HEK293 (cell line): ENCODE results near the gene GADD45GIP1.
A peak's percentile ranks its signal among the peaks of the same experiment; 100 is the strongest.

Source experiments
- CTCF ChIA-PET: fragments of 350-600 bp; formaldehyde crosslinking; extraction: SDS; loops from one replicate; lab custom pipeline; 2021; ENCODE audit warnings: antibody characterized with exemption; lab: Yijun Ruan, JAX
- POLR2A ChIA-PET: fragments of 300-600 bp; formaldehyde crosslinking; extraction: SDS; loops from one replicate; lab custom pipeline; 2020; ENCODE audit warnings: antibody characterized with exemption, inconsistent platforms; lab: Yijun Ruan, JAX
- H3K27ac ChIP-seq: fragments of 200-500 bp; sonication (Bioruptor generic); 2 replicates; pipeline ENCODE4 v1.5.1; 2014; ENCODE audit warnings: low read depth, low read length, control low read depth, inconsistent platforms; ENCODE audit errors: extremely low read depth
- H3K36me3 ChIP-seq, 2 experiments: fragments of 200-500 bp in 1 of 2; sonication (Bioruptor generic) in 1 of 2; 1 replicate in 1 of 2; 2 replicates in 1 of 2; pipeline ENCODE4 v1.5.1; 2014 to 2017; ENCODE audit warnings: inconsistent platforms in 2 of 2, low read length in 2 of 2; ENCODE audit not compliant: control insufficient read depth in 2 of 2, insufficient read depth in 1 of 2
- H3K4me1 ChIP-seq: fragments of 200-500 bp; sonication (Bioruptor generic); 2 replicates; pipeline ENCODE4 v1.5.1; 2014; ENCODE audit warnings: mild to moderate bottlenecking, low read length, inconsistent platforms; ENCODE audit not compliant: control insufficient read depth, insufficient read depth
- H3K4me3 ChIP-seq: 2 replicates; pipeline ENCODE4 v1.5.1; 2011; ENCODE audit warnings: low read depth, mild to moderate bottlenecking, control low read depth, low read length, moderate library complexity
- H3K9me3 ChIP-seq: fragments of 200-500 bp; sonication (Bioruptor generic); 2 replicates; pipeline ENCODE4 v1.5.1; 2014; ENCODE audit warnings: low read depth, low read length, inconsistent platforms; ENCODE audit not compliant: control insufficient read depth, insufficient read depth
- HOXA7 ChIP-seq: sonication (generic); formaldehyde crosslinking; IDR thresholded peaks from 2 replicates; pipeline ENCODE4 v1.8.1; 2022; ENCODE audit warnings: missing genetic modification reagents, borderline replicate concordance
- HOXC10 ChIP-seq: sonication (generic); formaldehyde crosslinking; IDR thresholded peaks from 2 replicates; pipeline ENCODE4 v1.8.1; 2023; ENCODE audit warnings: mild to moderate bottlenecking, missing genetic modification reagents
- PBX3 ChIP-seq: sonication (generic); formaldehyde crosslinking; IDR thresholded peaks from 2 replicates; pipeline ENCODE4 v1.8.1; 2022; ENCODE audit warnings: mild to moderate bottlenecking, moderate library complexity, missing genetic modification reagents
- YY1 ChIP-seq: fragments of 450-650 bp; formaldehyde crosslinking; IDR thresholded peaks from 2 replicates; pipeline ENCODE4 v1.5.1; 2018; ENCODE audit warnings: missing biosample characterization, missing genetic modification characterization
- ZBTB26 ChIP-seq: fragments of 450-650 bp; formaldehyde crosslinking; optimal IDR thresholded peaks from 2 replicates; pipeline ENCODE3; 2016; ENCODE audit warnings: missing biosample characterization, mild to moderate bottlenecking, missing genetic modification characterization
- ZBTB7A ChIP-seq: fragments of 450-650 bp; formaldehyde crosslinking; IDR thresholded peaks from 2 replicates; pipeline ENCODE4 v1.5.1; 2016; ENCODE audit warnings: low read depth, missing biosample characterization, missing genetic modification characterization
- ZBTB8A ChIP-seq: fragments of 450-650 bp; formaldehyde crosslinking; IDR thresholded peaks from 2 replicates; pipeline ENCODE4 v1.5.1; 2016; ENCODE audit warnings: missing biosample characterization, missing genetic modification characterization
- ZFP37 ChIP-seq: fragments of 450-650 bp; formaldehyde crosslinking; IDR thresholded peaks from 2 replicates; pipeline ENCODE4 v1.5.1; 2016; ENCODE audit warnings: missing biosample characterization, missing genetic modification characterization
- ZNF184 ChIP-seq: fragments of 450-650 bp; IDR thresholded peaks from 2 replicates; pipeline ENCODE4 v1.5.1; 2018; ENCODE audit warnings: missing biosample characterization, mild to moderate bottlenecking, missing genetic modification characterization
- ZNF221 ChIP-seq: fragments of 450-650 bp; formaldehyde crosslinking; IDR thresholded peaks from 2 replicates; pipeline ENCODE4 v1.5.1; 2017; ENCODE audit warnings: missing biosample characterization, missing genetic modification characterization, borderline replicate concordance
- ZNF362 ChIP-seq: fragments of 450-650 bp; formaldehyde crosslinking; IDR thresholded peaks from 2 replicates; pipeline ENCODE4 v1.5.1; 2016; ENCODE audit warnings: missing biosample characterization, missing genetic modification characterization
- ZNF449 ChIP-seq: fragments of 450-650 bp; formaldehyde crosslinking; IDR thresholded peaks from 2 replicates; pipeline ENCODE4 v1.5.1; 2017; ENCODE audit warnings: missing biosample characterization, mild to moderate bottlenecking, missing genetic modification characterization, moderate library complexity
- ZNF510 ChIP-seq: fragments of 450-650 bp; formaldehyde crosslinking; IDR thresholded peaks from 2 replicates; pipeline ENCODE4 v1.5.1; 2018; ENCODE audit warnings: mild to moderate bottlenecking, missing genetic modification characterization, missing biosample characterization; ENCODE audit not compliant: insufficient replicate concordance
- ZNF521 ChIP-seq: fragments of 450-650 bp; formaldehyde crosslinking; IDR thresholded peaks from 2 replicates; pipeline ENCODE4 v1.5.1; 2017; ENCODE audit warnings: missing biosample characterization, mild to moderate bottlenecking, missing genetic modification characterization
- ZNF549 ChIP-seq: fragments of 450-650 bp; IDR thresholded peaks from 2 replicates; pipeline ENCODE4 v1.5.1; 2018; ENCODE audit warnings: missing biosample characterization, missing genetic modification characterization, mild to moderate bottlenecking, inconsistent platforms, moderate library complexity
- ZNF600 ChIP-seq: fragments of 450-650 bp; formaldehyde crosslinking; IDR thresholded peaks from 2 replicates; pipeline ENCODE4 v1.5.1; 2016; ENCODE audit warnings: missing biosample characterization, missing genetic modification characterization
- ZNF768 ChIP-seq: fragments of 450-650 bp; formaldehyde crosslinking; IDR thresholded peaks from 2 replicates; pipeline ENCODE4 v1.5.1; 2018; ENCODE audit warnings: missing biosample characterization, mild to moderate bottlenecking, missing genetic modification characterization
- ZSCAN4 ChIP-seq: fragments of 450-650 bp; formaldehyde crosslinking; IDR thresholded peaks from 2 replicates; pipeline ENCODE4 v1.5.1; 2017; ENCODE audit warnings: missing biosample characterization, missing genetic modification characterization

The GADD45GIP1 gene

GRCh38 chr19:13005253-13005652, 48.2 kb upstream of the GADD45GIP1 start:
- TF ChIP-seq ZNF184 (no peak), ZNF768 (tag by site-specific recombination) (0 out of 2 replicates have a peak, but pooled peaks have one; percentile 54)
- TF ChIP-seq, all 188 proteins: peak for 1
- Histone ChIP-seq H3K27ac (no peak overlapping the region), H3K36me3 (no peaks in the 10 kb centered on the region), H3K4me1 (no peaks in the 10 kb centered on the region), H3K4me3 (no peak overlapping the region), H3K9me3 (no peaks in the 10 kb centered on the region)
- POLR2A ChIA-PET, result interaction anchor here (0.5 to 1.4 kb wide), 4 partner anchors 23 to 217 kb away, joined by 3 to 4 read pairs (median 3); no protein-coding TSS in a partner anchor
- CTCF ChIA-PET, result interaction anchor here (0.6 to 8.5 kb wide), 8 partner anchors 19 to 394 kb away, joined by 3 to 56 read pairs (median 4); partner anchors contain the start of genes ZNF490 and ZNF791

GRCh38 chr19:13004273-13004672, 47.2 kb upstream of the GADD45GIP1 start:
- Histone ChIP-seq H3K4me3 (no peak overlapping the region), H3K36me3 (no peaks in the 10 kb centered on the region), H3K4me1 (no peaks in the 10 kb centered on the region), H3K27ac (no peak overlapping the region), H3K9me3 (no peaks in the 10 kb centered on the region)
- TF ChIP-seq ZSCAN4, result no peak
- TF ChIP-seq ZNF510 (tag by site-specific recombination), result no peak
- no peak for TF ChIP-seq YY1 (tag by site-specific recombination)
- TF ChIP-seq ZNF600, result no peak
- TF ChIP-seq ZNF362, result no peak
- no peak for TF ChIP-seq ZNF221 (tag by site-specific recombination)
- TF ChIP-seq HOXC10 (CRISPR knock-in tag), result no peak
- TF ChIP-seq PBX3 (CRISPR knock-in tag), result no peak
- no peak for TF ChIP-seq ZBTB8A (tag by site-specific recombination)
- no peak for TF ChIP-seq ZNF449 (tag by site-specific recombination)
- TF ChIP-seq ZBTB26 (tag by site-specific recombination), result no peak
- no peak for TF ChIP-seq HOXA7 (CRISPR knock-in tag)
- no peak for TF ChIP-seq ZBTB7A (tag by site-specific recombination)
- no peak for TF ChIP-seq ZNF521
- no peak for TF ChIP-seq ZFP37 (tag by site-specific recombination)
- TF ChIP-seq ZNF549 (tag by site-specific recombination), result no peak
- CTCF ChIA-PET, result interaction anchor here (0.7 to 8.5 kb wide), 6 partner anchors 20 to 90 kb away, joined by 3 to 56 read pairs (median 7); no protein-coding TSS in a partner anchor
- POLR2A ChIA-PET, result interaction anchor here (0.8 to 1.4 kb wide), 3 partner anchors 14 to 54 kb away, joined by 3 to 4 read pairs (median 3); no protein-coding TSS in a partner anchor
